GM13976 (cell line): ENCODE measurements around the gene ROPN1B.
A peak's percentile ranks its signal among the peaks of the same experiment; 100 is the strongest.
"Not testable (repeated sequence)": the region's sequence is repeated elsewhere in the genome, so short reads cannot be mapped to it uniquely, and the experiment has no call there.

Experiments
- DNase-seq: peaks from one replicate; pipeline ENCODE4 v3.0.0; 2012; ENCODE audit warnings: low spot score
- in situ Hi-C: fragments of 300-500 bp; cut with MboI; formaldehyde crosslinking; loops from one replicate; pipeline ENCODE4 v1.12.0; 2022; ENCODE audit warnings: low sequenced_read_pairs, mixed read lengths, inconsistent platforms; ENCODE audit not compliant: unreplicated experiment
- TF ChIP-seq, protein P1 (sequence below): IDR thresholded peaks from 2 replicates; pipeline ENCODE4 v1.5.1; 2012; ENCODE audit warnings: borderline replicate concordance, mild to moderate bottlenecking; ENCODE audit not compliant: insufficient read depth; ENCODE audit errors: extremely low read depth, missing control alignments, control extremely low read depth

ROPN1B gene

DNA sequence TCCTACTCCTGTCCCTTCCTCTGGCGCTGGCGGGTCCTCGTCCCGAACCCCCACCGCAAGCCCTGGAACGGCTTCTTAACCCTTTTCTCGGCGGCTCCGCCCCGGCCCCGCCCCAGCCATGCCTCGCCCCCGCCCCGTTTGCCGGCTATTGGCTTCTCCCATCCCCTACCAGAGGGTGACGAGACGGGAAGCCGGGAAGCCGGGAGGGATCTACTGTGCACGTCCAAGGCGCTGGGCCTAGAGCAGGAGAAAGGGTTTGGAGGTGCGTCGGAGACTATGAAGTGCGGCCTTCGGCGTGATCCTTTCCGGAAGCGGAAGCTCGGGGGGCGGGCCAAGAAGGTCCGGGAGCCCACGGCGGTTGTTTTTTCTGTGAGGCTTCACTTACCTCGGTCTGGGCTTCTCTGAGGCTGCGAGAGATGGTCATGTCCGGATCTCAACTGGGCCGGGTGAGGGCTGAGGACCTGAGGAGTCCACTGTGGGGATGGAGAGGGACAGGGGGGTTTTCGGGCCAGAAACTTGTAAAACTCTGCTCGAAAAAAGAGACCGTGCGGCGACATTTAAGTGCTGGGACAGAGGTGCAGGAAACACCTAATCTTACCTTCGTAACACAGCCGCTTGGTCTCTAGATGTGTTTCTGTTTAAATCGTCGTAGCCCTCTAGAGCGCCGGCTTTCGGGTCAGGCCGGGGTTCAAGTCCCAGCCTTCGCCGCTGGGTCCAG, 21.4 kb downstream of the ROPN1B start:
- in situ Hi-C loops, result no loop called here
- TF ChIP-seq, protein P1, sequence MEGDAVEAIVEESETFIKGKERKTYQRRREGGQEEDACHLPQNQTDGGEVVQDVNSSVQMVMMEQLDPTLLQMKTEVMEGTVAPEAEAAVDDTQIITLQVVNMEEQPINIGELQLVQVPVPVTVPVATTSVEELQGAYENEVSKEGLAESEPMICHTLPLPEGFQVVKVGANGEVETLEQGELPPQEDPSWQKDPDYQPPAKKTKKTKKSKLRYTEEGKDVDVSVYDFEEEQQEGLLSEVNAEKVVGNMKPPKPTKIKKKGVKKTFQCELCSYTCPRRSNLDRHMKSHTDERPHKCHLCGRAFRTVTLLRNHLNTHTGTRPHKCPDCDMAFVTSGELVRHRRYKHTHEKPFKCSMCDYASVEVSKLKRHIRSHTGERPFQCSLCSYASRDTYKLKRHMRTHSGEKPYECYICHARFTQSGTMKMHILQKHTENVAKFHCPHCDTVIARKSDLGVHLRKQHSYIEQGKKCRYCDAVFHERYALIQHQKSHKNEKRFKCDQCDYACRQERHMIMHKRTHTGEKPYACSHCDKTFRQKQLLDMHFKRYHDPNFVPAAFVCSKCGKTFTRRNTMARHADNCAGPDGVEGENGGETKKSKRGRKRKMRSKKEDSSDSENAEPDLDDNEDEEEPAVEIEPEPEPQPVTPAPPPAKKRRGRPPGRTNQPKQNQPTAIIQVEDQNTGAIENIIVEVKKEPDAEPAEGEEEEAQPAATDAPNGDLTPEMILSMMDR, result no peak
- DNase-seq, result peak; percentile 81

DNA sequence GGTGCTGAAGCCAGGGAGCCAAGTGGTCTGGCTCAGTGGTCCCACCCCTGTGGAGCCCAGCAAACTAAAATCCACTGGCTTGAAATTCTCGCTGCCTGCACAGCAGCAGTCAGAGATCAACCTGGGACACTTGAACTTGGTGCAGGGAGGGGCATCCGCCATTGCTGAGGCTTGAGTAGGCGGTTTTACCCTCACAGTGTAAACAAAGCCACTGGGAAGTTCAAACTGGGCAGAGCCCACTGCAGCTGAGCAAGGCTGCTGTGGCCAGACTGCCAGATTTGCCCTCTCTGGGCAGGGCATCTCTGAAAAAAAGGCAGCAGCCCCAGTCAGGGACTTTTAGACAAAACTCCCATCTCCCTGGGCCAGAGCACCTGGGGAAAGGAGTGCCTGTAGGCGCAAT, 27.8 kb downstream of the ROPN1B start:
- in situ Hi-C loops, DNase-seq: not testable (repeated sequence)

DNA sequence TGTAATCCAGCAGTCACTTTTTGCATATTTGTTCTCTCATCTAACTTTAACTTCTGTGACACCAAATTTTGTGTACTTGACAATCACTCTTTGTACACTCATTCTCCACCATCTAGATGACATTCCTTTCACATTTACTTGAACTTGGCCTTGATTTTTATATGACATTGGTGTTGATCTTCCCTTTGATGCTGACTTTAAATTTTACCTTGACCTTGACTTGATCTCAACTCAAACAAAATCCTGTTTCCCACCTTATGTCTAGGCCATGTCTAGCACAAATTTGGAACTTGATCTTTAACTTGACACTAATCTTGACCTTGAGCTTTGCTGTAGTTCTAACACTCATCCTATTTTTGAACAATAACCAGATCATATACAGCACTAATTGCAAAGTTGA, 33.2 kb downstream of the ROPN1B start:
- in situ Hi-C loops, result no loop called here
- TF ChIP-seq, protein P1, result no peak
- DNase-seq, result no peak

DNA sequence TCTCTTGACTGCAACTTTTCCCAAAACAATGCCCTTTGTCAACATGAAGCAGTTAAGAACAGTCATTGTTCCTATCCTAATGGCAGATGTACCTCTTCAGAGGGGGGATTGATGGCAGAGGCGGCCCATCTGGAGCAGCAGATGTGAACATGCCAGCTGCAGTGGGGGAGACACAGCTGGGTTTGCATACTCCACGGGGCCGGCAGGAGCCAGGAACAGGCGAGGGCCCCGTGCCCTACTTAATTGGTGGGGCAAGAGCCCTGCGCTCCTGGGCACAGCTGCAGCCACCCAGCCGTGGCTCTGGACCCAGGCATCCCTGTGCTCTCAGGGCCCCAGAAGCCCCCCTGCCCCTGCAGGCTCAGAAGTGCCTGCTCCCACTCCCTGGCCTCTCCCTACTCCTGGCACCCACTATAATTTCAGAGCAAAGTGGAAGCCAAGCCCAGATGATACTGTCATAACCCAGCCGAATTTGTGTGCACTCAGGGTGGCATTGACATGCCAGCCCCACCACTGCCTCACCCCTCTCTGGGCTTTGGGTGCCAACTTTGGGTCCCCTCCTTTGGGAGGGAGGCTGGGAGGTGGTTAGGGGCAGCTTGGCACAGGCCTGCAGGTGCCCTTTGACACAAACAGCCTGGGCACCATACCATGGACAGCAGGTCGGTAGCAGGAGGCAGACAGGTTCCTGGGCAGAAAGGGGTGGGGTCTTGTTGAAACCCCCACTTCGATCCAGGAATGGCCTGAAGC, 34.6 kb downstream of the ROPN1B start:
- TF ChIP-seq, protein P1, result no peak
- DNase-seq, result peak; percentile 12

DNA sequence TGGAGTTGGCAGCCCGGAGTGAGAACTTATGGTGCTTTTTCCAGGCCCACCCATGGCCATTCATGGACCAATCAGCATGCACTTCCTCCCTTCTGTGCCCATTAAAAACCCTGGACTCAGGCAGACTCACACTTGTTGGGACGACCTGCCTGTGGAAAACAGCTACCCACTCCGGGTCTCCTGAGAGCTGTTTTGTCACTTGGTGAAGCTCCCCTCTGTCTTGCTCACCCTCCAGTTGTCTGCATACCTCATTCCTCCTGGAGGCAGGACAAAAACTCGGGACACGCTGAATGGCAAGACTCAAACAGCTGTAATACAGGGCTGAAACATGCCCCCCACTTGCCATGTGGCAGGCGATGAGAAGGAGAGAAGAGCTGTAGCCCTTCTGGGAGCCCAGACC, 35.2 kb downstream of the ROPN1B start:
- DNase-seq, result peak; percentile 9
- TF ChIP-seq, protein P1, result no peak
- in situ Hi-C loops, result no loop called here

More for the DNA sequence above, 34.6 kb downstream of the ROPN1B start:
- in situ Hi-C loops, result no loop called here

DNA sequence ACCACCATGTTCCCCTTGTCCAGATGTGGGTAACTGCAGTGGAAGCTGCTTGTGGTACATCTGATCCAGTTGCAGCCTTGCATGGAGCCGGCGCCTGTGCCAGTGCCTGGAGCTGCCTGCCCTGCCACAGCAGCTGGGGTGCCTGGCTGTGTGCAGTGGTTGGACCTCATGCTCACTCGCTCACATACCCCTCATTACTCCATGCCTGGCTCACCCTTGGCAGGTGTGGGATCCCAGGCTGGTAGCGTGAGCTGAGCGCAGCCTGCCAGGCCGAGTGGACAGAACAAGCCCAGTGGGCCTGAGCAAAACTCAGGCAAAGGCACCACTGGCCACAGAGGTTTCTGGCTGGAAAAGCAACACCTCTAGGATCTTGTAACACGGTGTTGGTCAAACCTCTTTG, 35.7 kb downstream of the ROPN1B start:
- TF ChIP-seq, protein P1, result no peak
- DNase-seq, result no peak
- in situ Hi-C loops, result no loop called here

DNA sequence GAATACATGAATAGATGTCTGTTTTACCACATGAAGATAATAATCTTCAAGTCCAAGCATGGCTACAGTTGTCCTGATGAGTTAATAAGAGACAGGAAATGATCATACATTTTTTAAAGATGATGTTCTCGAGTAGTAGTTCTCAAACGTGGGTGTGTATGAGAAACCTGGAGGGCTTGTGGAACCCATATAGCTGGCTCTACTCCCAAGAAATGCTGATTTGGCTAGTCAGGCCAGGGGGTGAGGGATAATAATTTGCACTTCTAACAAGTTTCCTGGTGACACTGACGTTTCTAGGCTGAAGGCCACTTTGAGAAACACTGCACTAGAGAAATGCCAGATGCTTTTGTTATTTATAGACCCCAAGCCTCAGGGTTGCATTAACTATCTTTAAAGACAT, 37.0 kb downstream of the ROPN1B start:
- no peak for DNase-seq
- in situ Hi-C loops, result no loop called here
- TF ChIP-seq, protein P1, result no peak
